Caco-2 (cell line): ENCODE results near the gene ADGRE1. TPM values are rescaled to one million over a fixed set of nuclear protein-coding genes. Genes with fewer than 3 reads are reported as not detected.

Experiments used
- BruUV-seq: library from RNA; stranded (reverse); fragments of 400-500 nt; replicated peaks from 2 replicates; lab custom pipeline; 2021; lab: Mats Ljungman, UMichigan
- CTCF ChIA-PET: fragments of 300-600 bp; sonication (Branson Sonifier 250); formaldehyde crosslinking; loops from one replicate; lab custom pipeline; 2022; ENCODE audit warnings: antibody characterized with exemption; lab: Charles Lee
- POLR2A ChIA-PET: fragments of 300-600 bp; sonication (Branson Sonifier 250); formaldehyde crosslinking; loops from one replicate; lab custom pipeline; 2022; ENCODE audit warnings: antibody characterized with exemption; lab: Charles Lee
- DNase-seq, 2 experiments: peaks; one replicate each; pipeline versions ENCODE4 v3.0.0 to v3.0.0-alpha.2; 2020 to 2022
- H3K27me3 ChIP-seq: replicated peaks from 2 replicates; pipeline ENCODE4 v1.6.0; 2011; ENCODE audit warnings: low read length; ENCODE audit not compliant: control insufficient read depth, insufficient read depth
- H3K36me3 ChIP-seq: 2 replicates; pipeline ENCODE4 v1.5.1; 2011; ENCODE audit warnings: low read length; ENCODE audit not compliant: control insufficient read depth, insufficient read depth
- H3K4me1 ChIP-seq: fragments of 250-450 bp; sonication (Bioruptor Pico); 2 replicates; pipeline ENCODE4 v1.5.1; 2020; ENCODE audit warnings: mild to moderate bottlenecking
- H3K4me3 ChIP-seq: 2 replicates; pipeline ENCODE4 v1.5.1; 2011; ENCODE audit warnings: low read depth, mild to moderate bottlenecking, control low read depth, low read length
- H3K9me3 ChIP-seq: fragments of 250-450 bp; sonication (Bioruptor Pico); 2 replicates; pipeline ENCODE4 v1.5.1; 2020; ENCODE audit warnings: mild to moderate bottlenecking, moderate library complexity
- H3K27ac Mint-ChIP-seq: one replicate; pipeline ENCODE4 v1.8.0; 2022; ENCODE audit warnings: mixed read lengths; ENCODE audit not compliant: unreplicated experiment
- H3K27me3 Mint-ChIP-seq: one replicate; pipeline ENCODE4 v1.8.0; 2022; ENCODE audit warnings: mixed read lengths; ENCODE audit not compliant: insufficient read depth, unreplicated experiment
- H3K36me3 Mint-ChIP-seq: one replicate; pipeline ENCODE4 v1.8.0; 2022; ENCODE audit warnings: mild to moderate bottlenecking, mixed read lengths; ENCODE audit not compliant: insufficient read depth, unreplicated experiment
- H3K4me1 Mint-ChIP-seq: one replicate; pipeline ENCODE4 v1.8.0; 2022; ENCODE audit warnings: low read depth, mixed read lengths; ENCODE audit not compliant: unreplicated experiment
- H3K4me3 Mint-ChIP-seq: one replicate; pipeline ENCODE4 v1.8.0; 2022; ENCODE audit warnings: mild to moderate bottlenecking, moderate library complexity, mixed read lengths; ENCODE audit not compliant: unreplicated experiment
- H3K9me3 Mint-ChIP-seq: one replicate; pipeline ENCODE4 v1.8.0; 2022; ENCODE audit warnings: mixed read lengths; ENCODE audit not compliant: unreplicated experiment
- CTCF ChIP-seq, 2 experiments: fragments of 200-600 bp in 1 of 2; IDR thresholded peaks; 1 replicate in 1 of 2; 2 replicates in 1 of 2; pipeline versions ENCODE4 v1.5.1 to v1.8.0; 2011 to 2022; ENCODE audit warnings: antibody characterized with exemption in 1 of 2, control low read depth in 1 of 2, inconsistent platforms in 1 of 2, low read depth in 1 of 2, low read length in 1 of 2, mild to moderate bottlenecking in 1 of 2, moderate library complexity in 1 of 2; ENCODE audit not compliant: insufficient read depth in 1 of 2, severe bottlenecking in 1 of 2, unreplicated experiment in 1 of 2
- intact Hi-C: fragments of 100-400 bp; cut with micrococcal nuclease; formaldehyde crosslinking; loops from one replicate; pipeline ENCODE4 v1.10.0; 2022; ENCODE audit not compliant: unreplicated experiment
- total RNA-seq: library from RNA; stranded (reverse); gene quantifications from 2 replicates; pipeline ENCODE4 v1.2.3, GENCODE V29; 2022

ADGRE1 gene
- total RNA-seq, 1 experiment from 2014 or later, result not detected

GRCh38 chr19:6853868-6854267 lies 33.5 kb upstream of the ADGRE1 start:
- Mint-ChIP-seq H3K27me3 (peaks cover 6% of the 10 kb centered on the region), H3K36me3 (no peaks in the 10 kb centered on the region), H3K27ac (no peak overlapping the region), H3K4me1 (no peaks in the 10 kb centered on the region), H3K9me3 (no peaks in the 10 kb centered on the region), H3K4me3 (no peak overlapping the region)
- POLR2A ChIA-PET, result no interaction called here
- TF ChIP-seq CTCF (IDR thresholded peaks at IDR 0.05; ENCODE audit: insufficient read depth in 1 of 2, low read depth in 1 of 2, low read length in 1 of 2, severe bottlenecking in 1 of 2, unreplicated experiment in 1 of 2), result no peak
- H3K4me1 ChIP-seq, result no peaks in the 10 kb centered on the region
- no peaks in the 10 kb centered on the region for H3K36me3 ChIP-seq
- intact Hi-C loops, result no loop called here
- no peaks in the 10 kb centered on the region for H3K9me3 ChIP-seq
- no peak overlapping the region for H3K4me3 ChIP-seq
- BruUV-seq, result no TSS peak
- H3K27me3 ChIP-seq, result no peaks in the 10 kb centered on the region
- no peak for DNase-seq
- CTCF ChIA-PET, result no interaction called here

- no peak overlapping the region for H3K27ac Mint-ChIP-seq
- POLR2A ChIA-PET, result no interaction called here
- no TSS peak for BruUV-seq
- intact Hi-C loops, result no loop called here
- Histone ChIP-seq H3K4me1 (no peaks in the 10 kb centered on the region), H3K9me3 (no peaks in the 10 kb centered on the region), H3K27me3 (no peaks in the 10 kb centered on the region), H3K4me3 (no peak overlapping the region), H3K36me3 (no peaks in the 10 kb centered on the region)
- DNase-seq, result no peak
- CTCF ChIA-PET, result no interaction called here
- H3K27me3 Mint-ChIP-seq, result peaks cover 6% of the 10 kb centered on the region
- no peak overlapping the region for H3K4me3 Mint-ChIP-seq
- no peaks in the 10 kb centered on the region for H3K9me3 Mint-ChIP-seq
- no peak for TF ChIP-seq CTCF (IDR thresholded peaks at IDR 0.05; ENCODE audit: insufficient read depth in 1 of 2, low read depth in 1 of 2, low read length in 1 of 2, severe bottlenecking in 1 of 2, unreplicated experiment in 1 of 2)
- H3K36me3 Mint-ChIP-seq, result no peaks in the 10 kb centered on the region
- H3K4me1 Mint-ChIP-seq, result no peaks in the 10 kb centered on the region
Measured at GRCh38 chr19:6854758-6855157, 32.6 kb upstream of the ADGRE1 start.

- ChIA-PET CTCF (no interaction called here), POLR2A (no interaction called here)
- Mint-ChIP-seq H3K9me3 (no peaks in the 10 kb centered on the region), H3K36me3 (no peaks in the 10 kb centered on the region), H3K27ac (no peak overlapping the region), H3K4me3 (no peak overlapping the region), H3K27me3 (peaks cover 6% of the 10 kb centered on the region), H3K4me1 (no peaks in the 10 kb centered on the region)
- no peak for DNase-seq
- no peak for TF ChIP-seq CTCF (IDR thresholded peaks at IDR 0.05; ENCODE audit: insufficient read depth in 1 of 2, low read depth in 1 of 2, low read length in 1 of 2, severe bottlenecking in 1 of 2, unreplicated experiment in 1 of 2)
- Histone ChIP-seq H3K27me3 (no peaks in the 10 kb centered on the region), H3K9me3 (no peaks in the 10 kb centered on the region), H3K4me3 (no peak overlapping the region), H3K4me1 (no peaks in the 10 kb centered on the region), H3K36me3 (no peaks in the 10 kb centered on the region)
- no TSS peak for BruUV-seq
- intact Hi-C loops, result no loop called here
Measured at GRCh38 chr19:6856749-6857372, 30.5 kb upstream of the ADGRE1 start.
